ENCODE data around the gene TIAM2. TPM values are rescaled to one million over a fixed set of nuclear protein-coding genes. Genes with fewer than 3 reads are reported as not detected.

TIAM2 gene
- total RNA-seq, 4 donors from 2014 or later = 8.6 to 17.0 (median 14.8) TPM

DNA sequence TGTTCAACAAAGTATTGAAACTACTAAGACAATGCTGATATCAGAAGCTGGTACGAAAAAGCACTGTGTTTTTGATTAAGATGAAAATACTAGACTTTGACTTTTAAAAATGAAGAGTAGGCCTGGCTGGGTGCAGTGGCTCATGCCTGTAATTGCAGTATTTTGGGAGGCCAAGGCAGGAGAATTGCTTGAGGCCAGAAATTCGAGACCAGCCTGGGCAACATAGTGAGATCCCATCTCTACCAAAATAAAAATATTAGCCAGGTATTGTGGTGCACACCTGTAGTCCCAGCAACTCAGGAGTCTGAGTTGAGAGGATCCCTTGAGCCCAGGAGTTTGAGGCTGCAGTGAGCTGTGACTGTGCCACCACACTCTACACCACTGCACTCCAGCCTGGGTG is 43.4 kb downstream of the TIAM2 start:
- Histone ChIP-seq H3K27me3 (no peaks in the 10 kb centered on the region), H3K4me1 (peaks cover 0 to 16% (median 14%) of the 10 kb centered on the region in 4 donors), H3K9me3 (no peaks in the 10 kb centered on the region), H3K27ac (replicated peaks in 1 of 4) (no peak overlapping the region), H3K36me3 (no peaks in the 10 kb centered on the region), H3K4me3 (no peak overlapping the region)
- WGBS = 97% methylated on average over 2 of the region's 2 CpGs
- TF ChIP-seq EP300 (IDR thresholded peaks at IDR 0.05) (no peak), POLR2AphosphoS5 (IDR thresholded peaks at IDR 0.05) (no peak), POLR2A (IDR thresholded peaks at IDR 0.05; ENCODE audit: low read depth) (no peak)
- TF ChIP-seq, protein P1, sequence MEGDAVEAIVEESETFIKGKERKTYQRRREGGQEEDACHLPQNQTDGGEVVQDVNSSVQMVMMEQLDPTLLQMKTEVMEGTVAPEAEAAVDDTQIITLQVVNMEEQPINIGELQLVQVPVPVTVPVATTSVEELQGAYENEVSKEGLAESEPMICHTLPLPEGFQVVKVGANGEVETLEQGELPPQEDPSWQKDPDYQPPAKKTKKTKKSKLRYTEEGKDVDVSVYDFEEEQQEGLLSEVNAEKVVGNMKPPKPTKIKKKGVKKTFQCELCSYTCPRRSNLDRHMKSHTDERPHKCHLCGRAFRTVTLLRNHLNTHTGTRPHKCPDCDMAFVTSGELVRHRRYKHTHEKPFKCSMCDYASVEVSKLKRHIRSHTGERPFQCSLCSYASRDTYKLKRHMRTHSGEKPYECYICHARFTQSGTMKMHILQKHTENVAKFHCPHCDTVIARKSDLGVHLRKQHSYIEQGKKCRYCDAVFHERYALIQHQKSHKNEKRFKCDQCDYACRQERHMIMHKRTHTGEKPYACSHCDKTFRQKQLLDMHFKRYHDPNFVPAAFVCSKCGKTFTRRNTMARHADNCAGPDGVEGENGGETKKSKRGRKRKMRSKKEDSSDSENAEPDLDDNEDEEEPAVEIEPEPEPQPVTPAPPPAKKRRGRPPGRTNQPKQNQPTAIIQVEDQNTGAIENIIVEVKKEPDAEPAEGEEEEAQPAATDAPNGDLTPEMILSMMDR (IDR thresholded peaks at IDR 0.05) = no peak
- intact Hi-C loops (cut with DNase I) = no loop called here
- DNase-seq (ENCODE audit: extremely low spot score) = no peak

DNA sequence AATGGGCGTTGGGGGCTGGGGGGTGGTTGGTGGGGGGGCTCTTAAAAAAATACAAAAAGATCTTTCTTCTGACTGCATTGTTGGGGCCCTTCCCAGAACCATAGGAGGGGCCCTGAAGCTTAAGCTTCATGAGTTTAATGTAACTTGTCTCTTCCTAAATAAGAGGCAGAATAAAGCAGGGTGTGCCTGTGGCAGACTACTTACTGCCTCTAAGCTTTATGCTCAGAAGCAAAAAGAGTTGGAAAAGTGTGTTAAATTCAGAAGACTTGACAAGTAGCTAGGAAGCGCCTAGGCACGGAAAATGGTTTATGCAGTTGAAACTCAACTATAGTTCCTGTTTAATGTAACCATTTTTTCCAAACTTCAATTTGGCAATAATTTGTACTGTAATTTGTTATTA is 44.5 kb downstream of the TIAM2 start:
- Histone ChIP-seq H3K36me3 (no peaks in the 10 kb centered on the region), H3K27ac (replicated peaks in 1 of 4) (no peak overlapping the region), H3K9me3 (no peaks in the 10 kb centered on the region), H3K4me3 (no peak overlapping the region), H3K4me1 (peaks cover 0 to 16% (median 14%) of the 10 kb centered on the region in 4 donors), H3K27me3 (no peaks in the 10 kb centered on the region)
- DNase-seq (ENCODE audit: extremely low spot score) = no peak
- WGBS = 71% methylated on average over 3 of the region's 3 CpGs
- intact Hi-C loops (cut with DNase I) = no loop called here
- TF ChIP-seq, protein P1 (IDR thresholded peaks at IDR 0.05) = no peak
- TF ChIP-seq POLR2A (IDR thresholded peaks at IDR 0.05; ENCODE audit: low read depth) (no peak), POLR2AphosphoS5 (IDR thresholded peaks at IDR 0.05) (no peak), EP300 (IDR thresholded peaks at IDR 0.05) (no peak)

DNA sequence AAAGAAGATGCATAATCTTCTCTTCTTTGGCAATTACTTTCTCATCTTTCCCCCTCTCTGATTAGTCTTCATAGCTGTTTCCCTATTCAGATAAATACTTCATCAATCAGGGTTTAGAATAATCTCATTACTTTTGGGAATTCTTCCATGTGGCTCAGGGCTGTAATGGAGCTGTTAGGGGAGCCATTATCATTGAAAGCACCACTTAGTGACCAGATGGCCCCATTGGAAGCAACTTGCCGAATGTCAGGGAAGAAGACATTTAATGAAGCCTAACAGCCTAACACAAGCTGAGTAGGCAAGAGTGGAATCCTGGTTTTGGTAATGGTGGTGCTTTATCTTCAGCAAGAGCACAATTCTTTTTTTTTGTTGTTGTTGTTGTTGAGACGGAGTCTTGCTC is 45.0 kb downstream of the TIAM2 start:
- DNase-seq (ENCODE audit: extremely low spot score) = no peak
- intact Hi-C loops (cut with DNase I) = no loop called here
- WGBS = 100% methylated on average over 2 of the region's 2 CpGs
- TF ChIP-seq POLR2AphosphoS5 (IDR thresholded peaks at IDR 0.05) (no peak), EP300 (IDR thresholded peaks at IDR 0.05) (no peak)
- TF ChIP-seq, protein P1 (IDR thresholded peaks at IDR 0.05) = no peak
- Histone ChIP-seq H3K36me3 (no peaks in the 10 kb centered on the region), H3K27me3 (no peaks in the 10 kb centered on the region), H3K4me3 (no peak overlapping the region), H3K9me3 (no peaks in the 10 kb centered on the region), H3K4me1 (peaks cover 0 to 16% (median 14%) of the 10 kb centered on the region in 4 donors), H3K27ac (replicated peaks in 1 of 4) (no peak overlapping the region)

DNA sequence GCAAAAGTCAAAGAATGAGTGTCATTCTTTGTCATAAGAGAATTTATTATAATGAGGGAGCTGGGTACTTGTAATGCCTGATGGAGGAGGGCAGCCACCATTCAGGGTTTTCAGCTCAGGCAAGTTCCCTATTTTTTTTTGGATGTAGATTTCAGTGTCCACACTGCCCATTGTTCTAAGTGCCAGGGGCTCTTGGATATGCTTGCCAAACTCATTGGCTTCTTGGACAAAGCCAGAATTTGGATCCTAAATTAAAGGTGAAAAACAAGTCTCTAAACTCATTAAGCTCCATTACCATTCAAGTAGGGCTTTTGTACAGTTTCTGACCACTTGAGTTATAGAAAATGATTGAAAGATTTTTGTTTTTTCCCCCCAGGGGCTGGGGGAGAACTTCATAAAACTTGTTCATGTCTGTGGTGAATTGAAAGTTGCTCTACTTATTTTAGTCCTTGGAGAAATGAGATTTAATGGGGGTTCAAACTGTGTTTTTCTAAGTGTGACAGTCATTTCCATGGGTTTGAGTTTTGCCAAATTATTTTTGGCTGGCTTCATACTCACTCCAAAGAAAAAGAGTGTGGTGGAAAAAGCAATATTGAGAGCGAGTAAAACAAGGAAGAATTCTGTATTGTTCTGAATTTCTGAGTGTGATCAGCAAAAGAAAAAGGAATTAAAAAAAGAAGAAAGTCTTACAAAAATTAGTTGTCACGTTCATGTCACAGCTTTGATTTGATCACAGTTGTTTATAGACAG is 46.0 kb downstream of the TIAM2 start:
- Histone ChIP-seq H3K9me3 (no peaks in the 10 kb centered on the region), H3K27ac (replicated peaks in 1 of 4) (no peak overlapping the region), H3K4me3 (no peak overlapping the region), H3K27me3 (no peaks in the 10 kb centered on the region), H3K4me1 (peaks cover 0 to 16% (median 14%) of the 10 kb centered on the region in 4 donors), H3K36me3 (no peaks in the 10 kb centered on the region)
- no peak for TF ChIP-seq POLR2A (IDR thresholded peaks at IDR 0.05; ENCODE audit: low read depth)
- no peak for DNase-seq (ENCODE audit: extremely low spot score)
- intact Hi-C loops (cut with DNase I) = no loop called here
- 57% methylated on average over 2 of the region's 2 CpGs for WGBS

DNA sequence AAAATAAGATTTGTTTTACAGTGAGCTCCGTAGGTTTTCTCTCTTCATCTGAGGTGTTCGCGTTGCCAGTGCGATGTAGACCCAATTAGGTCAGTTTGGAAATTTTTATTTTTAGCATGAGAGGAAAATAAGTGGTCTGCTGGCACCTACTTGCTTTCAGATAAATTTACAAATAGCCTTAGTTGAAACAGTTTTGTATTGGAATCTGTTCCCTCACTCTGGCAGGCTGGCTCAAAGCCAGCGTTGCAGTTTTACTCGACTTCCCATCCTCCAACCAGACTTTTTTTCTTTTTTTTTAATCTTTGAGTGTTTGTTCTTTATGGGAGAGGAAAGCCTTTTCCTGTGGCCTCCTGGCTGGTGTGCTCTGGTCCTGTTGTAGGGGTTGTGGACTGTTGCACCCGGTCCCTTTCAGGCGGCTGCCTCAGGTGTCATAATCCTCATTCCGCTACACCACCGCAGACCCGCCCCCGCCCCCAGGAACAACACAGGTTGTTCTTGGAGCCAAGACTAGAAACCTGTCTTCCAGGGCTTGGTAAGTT is 46.7 kb downstream of the TIAM2 start:
- H3K36me3 ChIP-seq = no peaks in the 10 kb centered on the region
- DNase-seq (ENCODE audit: extremely low spot score) = no peak
- no peak overlapping the region for H3K27ac ChIP-seq (replicated peaks in 1 of 4)
- intact Hi-C loops (cut with DNase I) = no loop called here
- no peaks in the 10 kb centered on the region for H3K27me3 ChIP-seq
- 57% methylated on average over 12 of the region's 12 CpGs for WGBS
- H3K4me3 ChIP-seq = no peak overlapping the region
- H3K4me1 ChIP-seq = peaks cover 0 to 16% (median 14%) of the 10 kb centered on the region in 4 donors
- H3K9me3 ChIP-seq = no peaks in the 10 kb centered on the region
- TF ChIP-seq EP300 (IDR thresholded peaks at IDR 0.05) (no peak), POLR2AphosphoS5 (IDR thresholded peaks at IDR 0.05) (no peak), POLR2A (IDR thresholded peaks at IDR 0.05; ENCODE audit: low read depth) (no peak)
- TF ChIP-seq, protein P1 (IDR thresholded peaks at IDR 0.05) = no peak

Measured in esophagus muscularis mucosa (tissue), 4 donors.